Activated naive CD4-positive, alpha-beta T cell treated with anti-CD3 and anti-CD28 coated beads, Interleukin-2, amount 50 U/mL, for 16 hours (primary cell): ENCODE data around the gene SEL1L3.
"Not testable (repeated sequence)": the region's sequence is repeated elsewhere in the genome, so short reads cannot be mapped to it uniquely, and the experiment has no call there.

Experiments
- DNase-seq: peaks from one replicate; pipeline ENCODE4 v3.0.0-alpha.2; 2020

Gene SEL1L3

DNA sequence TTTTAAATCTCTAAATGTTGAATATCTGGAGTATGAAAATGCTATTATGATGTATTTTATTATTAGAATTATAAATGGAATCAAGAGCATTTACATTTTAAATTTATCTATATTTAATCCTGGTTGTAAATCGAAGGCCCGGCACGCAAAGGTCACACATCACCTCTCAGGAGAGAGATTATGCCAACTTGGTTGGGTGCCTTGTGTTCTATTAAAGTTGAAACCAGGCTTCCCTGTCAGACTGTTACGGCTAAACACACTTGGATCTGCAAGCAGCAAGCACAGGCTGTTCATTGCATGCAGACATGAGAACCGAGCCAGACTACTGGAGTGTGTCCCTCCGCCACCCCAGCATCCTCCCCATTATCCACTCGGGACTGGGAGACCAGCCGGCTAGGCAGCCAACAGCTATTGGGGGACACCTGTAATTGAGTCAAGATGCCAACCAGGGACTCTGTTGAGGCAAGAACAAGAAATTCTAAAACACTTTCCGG lies 16.4 kb upstream of the SEL1L3 start:
- no peak for DNase-seq

DNA sequence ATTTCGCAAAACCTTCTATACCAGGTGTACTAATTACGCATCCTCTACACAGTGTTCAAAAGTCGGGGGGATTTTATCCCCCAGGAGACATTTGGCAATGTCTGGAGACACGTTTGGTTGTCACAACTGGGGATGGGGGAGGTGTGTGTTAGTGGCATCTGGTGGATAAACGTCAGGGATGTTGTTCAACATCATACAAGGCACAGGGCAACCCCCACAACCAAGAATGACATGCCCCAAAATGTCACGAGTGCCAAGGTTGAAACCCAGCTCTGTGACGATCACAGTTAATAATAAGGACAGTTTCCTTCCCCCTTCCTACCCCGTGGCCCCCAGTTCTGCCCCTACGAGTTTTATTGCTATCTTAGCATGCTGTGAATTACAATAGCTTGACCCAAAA lies 15.9 kb upstream of the SEL1L3 start:
- no peak for DNase-seq

DNA sequence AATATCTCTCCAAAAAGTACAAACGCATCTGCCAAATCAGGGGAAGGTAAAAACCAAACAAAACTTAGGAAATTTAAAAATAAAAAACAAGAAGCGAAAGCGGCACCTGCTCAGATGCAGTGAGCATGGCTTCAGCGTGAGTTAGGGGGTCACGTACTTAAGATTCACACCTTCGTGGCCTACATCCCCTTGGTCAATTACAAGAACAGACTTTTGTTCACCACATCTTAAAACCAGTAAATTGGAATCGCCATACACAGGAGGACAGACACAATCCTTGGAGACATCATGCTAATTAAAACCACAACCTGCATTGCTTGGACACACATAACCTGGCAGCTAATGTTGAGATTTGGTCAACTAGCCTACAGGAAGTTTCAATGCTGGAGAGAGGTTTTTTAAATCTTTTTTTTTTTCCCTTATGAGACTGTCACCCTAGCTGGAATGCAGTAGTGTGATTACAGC lies 12.5 kb upstream of the SEL1L3 start:
- no peak for DNase-seq

DNA sequence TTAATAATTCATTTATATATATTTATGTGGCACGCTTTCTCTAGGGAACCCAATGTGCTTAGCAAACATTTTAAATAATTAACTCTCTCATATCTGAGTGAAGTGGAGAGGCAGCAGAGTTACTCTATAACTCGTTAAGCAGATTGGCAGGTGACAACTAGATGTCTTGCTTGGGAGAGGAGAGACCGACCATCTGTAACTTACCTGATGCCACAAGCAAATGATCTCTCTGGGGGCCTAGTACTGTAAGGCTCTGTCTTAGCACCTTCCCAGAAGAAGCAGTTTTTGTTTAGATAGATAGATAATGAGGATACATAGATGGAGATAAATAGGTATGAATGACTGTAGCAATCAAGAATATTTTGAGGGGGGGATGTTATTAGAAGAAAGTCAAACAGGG lies 11.9 kb upstream of the SEL1L3 start:
- no peak for DNase-seq

DNA sequence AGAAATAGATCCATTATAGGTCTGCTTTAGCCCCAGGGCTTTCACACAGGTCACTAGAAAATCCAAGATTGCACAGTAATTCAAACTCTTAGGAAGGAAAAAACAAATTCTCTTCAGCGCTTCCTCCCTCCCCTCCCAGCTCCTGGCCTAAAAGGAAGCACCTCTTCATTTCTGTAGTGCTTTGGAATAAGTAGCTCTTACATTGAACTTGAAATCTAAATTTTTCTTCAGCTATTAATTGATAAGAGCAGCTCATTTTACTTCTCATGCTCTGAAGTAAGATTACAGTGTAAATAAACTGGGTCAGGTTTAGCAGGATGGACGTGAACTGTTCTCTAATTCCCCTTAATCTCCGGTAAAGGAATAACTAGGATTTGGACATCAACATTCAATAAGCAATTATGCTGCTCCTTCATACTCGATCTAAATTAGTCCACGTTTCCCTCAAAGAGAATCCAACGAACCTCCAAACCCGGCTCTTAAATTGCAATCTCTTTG lies 10.9 kb upstream of the SEL1L3 start:
- DNase-seq, result no peak

DNA sequence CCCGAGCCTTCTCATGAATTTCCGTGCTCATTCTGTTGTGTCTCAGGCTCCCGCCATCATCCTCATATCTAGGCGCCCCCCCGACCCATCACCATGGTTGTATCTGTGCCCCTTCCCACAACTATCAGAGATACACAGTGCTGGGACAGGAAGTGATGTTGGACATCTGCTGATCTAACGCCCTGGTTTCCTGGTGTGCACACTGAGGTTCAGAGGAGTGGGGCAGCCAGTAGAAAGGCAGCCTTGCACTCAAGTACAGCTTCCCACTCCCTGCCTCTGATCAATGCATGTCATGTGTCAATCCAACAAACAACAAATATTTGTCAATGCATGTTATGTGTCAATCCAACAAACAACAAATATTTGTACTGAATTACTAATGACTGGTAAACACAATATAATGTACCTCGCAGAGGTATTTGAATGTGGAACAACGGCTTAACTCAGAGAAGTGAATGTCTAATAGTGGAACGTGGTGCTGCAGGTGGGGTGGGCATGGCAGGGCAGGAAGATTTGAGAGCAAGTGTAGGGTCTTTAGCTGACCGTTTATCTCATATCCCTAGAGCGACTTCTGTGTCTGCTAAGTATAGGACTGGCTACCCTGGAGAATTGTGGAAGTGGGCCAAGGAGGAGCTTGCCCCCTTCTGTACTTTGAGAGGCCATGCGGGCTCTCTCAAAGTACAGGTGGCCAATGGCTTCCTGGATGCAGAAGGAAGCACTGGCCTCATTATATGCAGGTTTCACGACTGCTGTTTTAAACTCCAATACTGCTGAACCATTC lies 10.3 kb upstream of the SEL1L3 start:
- no peak for DNase-seq

DNA sequence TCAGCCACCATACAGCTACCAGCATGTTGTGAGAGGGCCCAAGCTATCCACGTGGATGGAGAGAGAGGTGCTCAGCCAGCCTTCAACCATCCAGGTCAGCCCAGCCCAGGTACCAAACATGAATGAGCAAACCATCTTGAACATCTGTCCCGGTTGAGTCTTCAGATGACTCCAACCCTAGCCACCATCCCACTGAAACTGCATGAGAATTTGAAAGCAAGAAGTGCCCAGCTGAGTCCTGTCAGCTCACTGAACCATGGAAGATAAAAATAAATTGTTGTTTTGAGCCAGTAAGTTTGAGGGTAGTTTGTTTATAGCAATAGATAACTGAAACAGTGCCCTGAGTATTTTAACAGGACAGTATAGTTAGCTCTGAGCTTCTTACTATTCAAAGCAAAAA lies 7.3 kb upstream of the SEL1L3 start:
- DNase-seq, result no peak

DNA sequence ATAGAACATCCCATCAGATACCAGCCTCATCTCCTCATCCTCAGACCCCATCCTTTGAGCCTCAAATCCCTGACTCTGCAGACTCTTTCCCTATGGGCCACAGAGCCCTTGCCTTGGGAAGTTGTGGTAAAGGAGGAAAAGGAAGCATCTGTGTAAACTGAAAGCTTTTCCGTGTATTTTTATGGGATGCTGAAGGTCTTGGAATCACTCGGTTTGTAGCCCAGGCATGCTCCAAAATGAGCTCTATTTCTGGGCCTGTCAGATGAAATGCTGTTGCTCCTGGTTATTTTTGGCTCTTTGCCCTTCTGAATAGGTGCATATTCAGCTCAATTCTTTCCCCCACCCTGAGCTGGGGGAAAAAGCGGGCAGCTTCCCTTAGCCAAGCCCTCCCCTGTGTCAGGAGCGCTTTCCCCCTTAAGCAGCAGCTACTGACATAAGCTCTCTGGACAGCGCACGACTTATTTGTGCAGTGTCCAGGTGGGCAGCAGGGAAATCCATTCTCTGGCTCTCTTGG lies 5.0 kb upstream of the SEL1L3 start:
- no peak for DNase-seq

DNA sequence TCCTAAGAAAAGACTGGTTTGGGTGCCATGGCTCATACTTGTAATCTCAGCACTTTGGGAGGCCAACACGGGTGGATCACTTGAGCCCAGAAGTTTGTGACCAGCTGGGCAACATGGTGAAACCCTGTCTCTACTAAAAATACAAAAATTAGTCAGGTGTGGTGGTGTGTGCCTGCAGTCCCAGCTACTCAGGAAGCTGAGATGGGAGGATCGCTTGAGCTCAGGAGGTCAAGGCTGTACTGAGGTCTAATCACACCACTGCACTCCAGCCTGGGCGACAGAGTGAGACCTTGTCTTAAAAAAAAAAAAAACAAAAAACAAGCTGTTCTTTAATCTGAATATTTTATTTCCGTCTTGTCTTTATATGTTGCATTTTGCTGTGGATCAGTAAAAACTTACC lies 3.6 kb upstream of the SEL1L3 start:
- not testable (repeated sequence) for DNase-seq

DNA sequence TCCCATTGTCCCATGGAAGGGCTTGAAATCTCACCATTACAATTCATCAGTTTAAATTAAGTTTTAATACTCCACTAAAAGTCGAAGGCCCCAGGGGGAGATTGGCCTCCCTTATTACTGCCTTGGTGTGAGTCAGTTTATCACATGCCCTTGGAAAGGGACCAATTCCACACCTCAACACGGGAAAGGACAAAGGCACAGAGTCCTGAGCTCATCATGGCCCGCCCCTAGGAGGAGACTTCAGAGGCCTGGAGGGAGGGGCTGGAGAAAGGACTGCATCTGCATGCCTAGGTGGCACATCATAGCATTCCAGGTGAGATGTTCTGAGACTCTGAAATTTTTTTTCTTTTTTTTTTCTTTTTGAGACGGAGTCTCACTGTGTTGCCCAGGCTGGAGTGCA lies 2.8 kb upstream of the SEL1L3 start:
- no peak for DNase-seq

DNA sequence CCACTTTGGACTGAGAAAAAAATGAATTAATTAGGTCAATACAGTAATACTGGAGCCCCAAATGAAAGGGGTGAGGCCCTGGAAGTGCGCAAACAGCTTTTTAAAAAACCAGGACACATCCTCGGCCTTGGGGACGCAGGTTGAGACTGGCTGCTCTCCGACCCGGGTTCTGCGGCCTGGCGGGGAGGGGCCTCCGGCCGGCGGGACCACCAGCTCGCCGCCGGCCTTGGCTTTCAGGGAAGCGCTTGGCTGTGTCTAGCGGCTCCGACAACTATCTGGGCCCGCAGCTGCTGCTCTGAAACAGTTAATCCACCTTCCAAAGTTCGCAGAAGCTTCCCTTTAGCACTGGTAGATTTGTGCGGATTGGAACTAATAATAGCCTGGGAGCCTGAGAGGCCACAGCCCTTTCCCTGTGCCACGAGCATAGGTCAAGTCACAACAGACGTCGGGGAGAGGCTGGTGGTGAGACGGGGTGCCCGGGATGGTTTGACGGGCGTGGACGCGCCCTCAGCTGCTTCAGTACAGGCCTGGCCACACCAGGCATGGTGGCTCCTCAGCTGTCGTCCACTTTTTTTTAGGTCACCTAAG lies 1.1 kb upstream of the SEL1L3 start:
- no peak for DNase-seq

DNA sequence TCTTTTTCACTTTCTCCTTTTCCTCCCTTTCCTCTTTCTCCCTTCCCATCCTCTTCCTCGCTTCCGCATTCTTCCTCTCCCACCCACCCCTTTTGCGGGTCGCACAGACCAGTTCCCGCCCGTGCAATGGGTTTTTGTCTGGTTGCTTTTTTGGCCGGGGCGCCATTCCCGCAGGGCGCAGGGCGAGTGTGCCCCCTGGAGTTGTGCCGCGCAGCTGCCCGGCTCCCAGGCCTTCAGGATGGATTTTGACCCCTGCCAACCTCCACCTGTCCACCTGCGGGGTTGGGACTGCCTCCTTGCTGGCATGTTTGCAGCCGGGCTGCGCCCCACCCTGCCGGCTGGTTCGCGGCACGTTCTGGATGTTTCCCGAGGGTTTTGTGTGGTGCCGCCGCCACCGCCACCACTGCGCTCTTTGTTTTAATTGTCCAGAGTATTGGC lies 578 bp upstream of the SEL1L3 start:
- DNase-seq, result peak; percentile 17

DNA sequence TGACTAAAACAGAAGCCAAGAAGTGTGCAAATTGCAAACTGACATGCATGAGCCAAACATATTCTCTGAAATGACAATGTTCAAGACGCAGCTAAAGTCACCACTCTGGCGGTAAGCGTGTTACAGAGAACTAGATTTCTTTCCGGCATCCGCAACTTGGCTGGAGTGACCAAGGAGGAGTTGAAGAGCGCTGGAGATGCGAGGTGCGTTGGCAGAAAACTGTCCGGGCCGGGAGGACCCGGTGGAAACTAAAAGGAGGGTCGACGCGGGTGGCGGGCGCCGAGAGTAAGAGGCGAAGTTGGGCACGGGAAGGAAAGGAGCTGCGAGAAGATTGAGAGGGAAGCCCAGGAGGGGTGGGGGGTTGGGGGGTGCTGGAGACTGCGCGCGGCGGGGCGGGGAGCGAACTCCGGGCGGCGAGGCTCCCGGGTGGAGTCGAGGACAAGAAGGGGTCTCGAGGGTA lies 807 bp downstream of the SEL1L3 start:
- peak; percentile 22 for DNase-seq

DNA sequence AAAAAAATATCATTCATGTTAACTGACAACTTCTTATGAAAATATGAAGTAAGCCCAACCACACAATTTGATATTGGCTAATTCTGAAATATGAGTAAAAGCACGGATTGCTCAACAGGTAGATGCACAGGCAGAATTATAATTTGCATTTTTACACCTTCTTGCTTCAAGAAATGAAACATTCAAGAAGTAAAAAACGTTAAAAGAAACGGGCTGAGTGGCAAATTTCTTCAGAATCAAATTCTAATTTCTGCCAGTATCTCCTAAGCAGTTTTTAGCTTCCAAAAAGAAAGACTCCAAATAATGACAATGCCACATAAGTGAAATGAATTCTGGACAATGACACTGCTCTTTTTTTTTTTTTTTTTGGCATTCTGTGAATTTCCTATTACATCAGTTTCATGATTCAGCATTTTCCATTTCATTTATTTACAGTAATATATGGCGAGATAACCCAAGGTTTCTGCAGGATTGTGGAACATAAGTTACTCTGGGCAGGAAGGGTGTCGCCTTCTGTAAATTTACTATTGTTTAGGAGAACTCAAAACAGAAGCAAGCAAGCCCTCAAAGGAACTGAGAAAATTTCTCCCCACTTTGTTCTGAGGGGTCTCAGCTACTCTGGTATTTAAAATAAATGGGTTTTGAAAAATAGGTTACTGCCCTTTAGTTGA lies 1.4 kb downstream of the SEL1L3 start:
- no peak for DNase-seq

DNA sequence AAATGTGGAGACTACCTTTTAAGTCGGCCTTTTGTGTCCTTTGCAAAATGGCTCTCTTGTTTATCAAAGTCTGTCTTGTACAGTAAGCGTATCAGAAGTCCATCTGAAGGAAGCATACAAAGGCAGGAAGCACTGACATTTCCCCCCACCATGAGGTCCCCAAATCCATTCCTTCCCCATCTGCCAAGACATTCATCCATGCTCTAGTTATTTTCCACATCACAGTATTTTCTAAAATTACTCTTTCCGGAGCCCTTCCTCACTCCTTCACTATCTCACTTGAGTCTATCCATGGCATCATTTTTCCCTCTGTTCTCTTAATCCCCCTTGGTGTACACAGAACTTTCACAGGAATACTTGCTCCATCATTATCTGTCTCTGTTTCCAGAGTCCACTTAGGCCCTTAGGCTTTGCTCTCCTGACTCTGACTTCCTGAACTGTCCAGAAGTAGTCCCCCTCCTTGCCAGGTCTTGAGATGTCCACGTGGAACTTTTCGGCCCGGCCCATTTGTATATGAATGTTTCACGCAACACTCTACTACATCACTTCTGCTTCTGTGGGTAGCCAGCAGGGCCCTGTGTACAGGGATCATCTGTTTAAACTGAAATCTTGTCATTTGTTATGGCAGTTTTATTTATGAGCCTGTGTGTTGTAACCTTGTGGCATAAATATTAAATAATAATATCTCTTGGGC lies 2.1 kb downstream of the SEL1L3 start:
- no peak for DNase-seq

DNA sequence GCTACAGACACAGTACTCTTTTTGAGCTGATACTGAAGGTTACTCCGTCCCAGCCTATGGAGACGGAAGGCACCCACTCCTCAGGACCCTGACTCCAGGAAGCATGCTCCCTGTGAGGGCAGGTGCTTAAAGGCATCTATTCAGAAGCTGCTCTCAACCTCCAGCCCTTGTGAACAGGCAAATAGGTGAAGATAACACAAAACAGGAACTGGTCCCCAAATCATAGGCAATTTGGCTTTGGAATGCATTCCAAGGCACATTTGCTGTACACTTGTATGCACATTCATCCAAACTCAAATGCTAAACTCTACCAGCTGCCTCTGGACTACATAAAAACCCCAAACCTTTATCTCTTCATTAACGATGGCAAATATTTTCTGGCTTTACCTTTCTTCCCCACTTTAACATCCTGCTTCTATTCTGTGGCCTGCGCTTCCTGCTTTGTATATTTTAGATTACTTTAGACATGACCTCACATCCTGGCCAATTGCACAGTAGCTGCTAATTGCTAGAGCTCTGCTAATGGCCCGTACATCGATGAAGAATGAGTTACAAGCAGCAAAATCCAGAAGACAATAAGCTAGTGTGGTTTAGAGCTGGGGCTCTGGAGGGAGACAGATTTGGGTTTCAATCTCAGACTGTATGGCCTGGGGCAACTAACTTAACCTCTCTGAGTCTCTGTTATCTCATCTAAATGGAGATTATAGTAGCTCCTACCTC lies 3.2 kb downstream of the SEL1L3 start:
- DNase-seq, result no peak

DNA sequence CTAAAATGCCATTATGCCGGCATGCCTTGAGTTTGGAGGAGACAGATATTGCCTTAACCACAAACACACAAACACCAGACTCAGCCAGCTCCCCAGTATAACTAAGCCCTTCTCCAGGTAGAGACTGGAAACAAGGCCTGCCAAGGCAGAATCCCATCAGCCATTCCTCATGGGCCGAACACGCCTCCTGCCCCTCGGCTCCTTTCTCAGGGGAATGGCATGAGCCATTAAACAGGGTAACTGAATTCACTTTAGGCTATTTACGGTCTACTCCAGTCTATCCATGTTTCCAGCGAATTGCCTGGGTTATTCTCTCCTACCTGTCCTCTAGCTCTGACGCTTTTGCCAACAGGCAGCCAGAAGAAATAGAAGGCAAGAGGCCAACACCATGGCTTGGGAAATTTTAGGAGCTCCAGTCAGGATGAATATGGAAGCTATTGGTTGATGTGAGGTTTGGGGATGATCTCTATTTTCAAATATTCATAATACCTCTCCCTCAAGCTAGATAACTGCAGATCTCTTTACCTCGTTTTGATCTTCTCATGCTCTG lies 4.9 kb downstream of the SEL1L3 start:
- no peak for DNase-seq

DNA sequence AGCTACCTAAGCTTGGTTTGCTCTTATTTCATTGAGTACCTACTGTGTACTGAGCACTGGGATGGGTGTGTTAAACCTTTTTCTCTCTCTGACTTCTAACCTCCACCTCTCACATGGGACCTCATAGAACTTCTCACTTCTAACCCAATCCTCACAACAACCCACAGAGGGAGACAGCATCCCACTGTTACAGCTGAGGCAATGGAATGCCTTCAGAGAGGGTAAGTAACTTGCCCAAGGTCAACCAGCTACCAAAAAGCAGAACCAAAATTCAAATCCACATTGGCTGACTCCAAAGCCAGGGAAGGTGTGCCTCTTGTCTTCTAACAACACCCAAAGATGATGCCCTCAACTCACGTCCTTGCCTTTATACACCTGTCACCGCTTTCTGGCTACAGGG lies 5.4 kb downstream of the SEL1L3 start:
- DNase-seq, result no peak

DNA sequence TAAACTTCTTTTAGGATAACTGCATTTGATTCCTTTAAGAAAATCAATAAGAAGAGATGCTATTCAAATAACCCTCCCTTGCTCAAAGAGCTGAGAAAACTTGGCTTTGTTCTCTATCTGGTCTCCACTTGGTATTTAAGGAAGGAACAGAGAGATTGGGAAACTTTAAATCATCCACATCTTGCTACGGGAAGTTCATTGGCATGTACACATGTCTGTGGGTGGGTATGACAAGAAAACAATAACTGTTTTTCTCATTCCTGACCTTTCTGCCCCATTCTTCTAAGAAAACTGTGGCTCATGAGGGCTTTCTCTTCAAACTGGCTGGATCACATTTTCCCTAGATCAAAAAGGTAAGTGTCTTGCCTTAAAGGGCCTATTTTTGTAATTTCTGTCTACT lies 6.0 kb downstream of the SEL1L3 start:
- DNase-seq, result no peak

DNA sequence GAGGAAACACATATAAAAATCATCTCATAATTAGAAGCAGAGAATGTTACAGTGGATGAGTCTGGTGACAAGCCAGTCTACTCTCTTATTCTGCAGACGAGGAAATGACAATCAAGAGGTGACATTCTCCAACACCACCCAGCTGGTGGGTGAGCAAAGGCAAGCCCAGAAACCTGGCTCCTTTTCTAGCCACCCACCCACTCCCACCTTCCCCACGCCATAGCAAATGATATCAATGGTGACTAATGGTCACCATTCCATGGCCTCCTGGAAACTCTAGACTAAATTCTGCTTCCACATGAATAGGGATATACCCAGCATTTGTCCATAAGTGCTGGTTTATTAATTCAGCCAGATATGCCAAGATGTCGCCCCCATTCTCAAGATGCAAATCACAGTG lies 10.7 kb downstream of the SEL1L3 start:
- no peak for DNase-seq

DNA sequence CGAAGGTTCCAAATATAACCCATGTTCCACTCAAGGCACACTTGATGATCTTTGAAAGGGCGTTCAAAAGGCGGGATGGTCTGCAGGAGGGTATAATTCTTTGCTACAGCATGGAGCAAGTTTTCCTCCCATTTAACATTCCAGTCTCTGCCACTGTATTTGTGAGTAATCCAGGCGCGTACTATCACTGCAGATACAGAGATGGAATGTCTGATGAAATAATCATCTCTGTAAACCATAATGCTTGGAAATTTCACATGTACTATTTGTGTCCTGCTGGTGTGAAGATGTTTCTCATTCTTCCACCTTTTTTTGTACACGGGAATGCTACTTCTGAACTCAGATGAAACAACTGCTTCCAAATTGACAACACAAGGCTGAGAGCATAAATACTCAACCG lies 15.5 kb downstream of the SEL1L3 start:
- DNase-seq, result no peak
